Kidney capillary endothelial cell (primary cell): Measurements from ENCODE around the gene DAPP1.

ENCODE experiments used
- DNase-seq: peaks from one replicate; pipeline ENCODE4 v3.0.0-alpha.2; 2018; ENCODE audit warnings: low spot score

DAPP1 gene

GRCh38 chr4:99855678-99856077 lies 39.1 kb downstream of the DAPP1 start:
- no peak for DNase-seq

DNA sequence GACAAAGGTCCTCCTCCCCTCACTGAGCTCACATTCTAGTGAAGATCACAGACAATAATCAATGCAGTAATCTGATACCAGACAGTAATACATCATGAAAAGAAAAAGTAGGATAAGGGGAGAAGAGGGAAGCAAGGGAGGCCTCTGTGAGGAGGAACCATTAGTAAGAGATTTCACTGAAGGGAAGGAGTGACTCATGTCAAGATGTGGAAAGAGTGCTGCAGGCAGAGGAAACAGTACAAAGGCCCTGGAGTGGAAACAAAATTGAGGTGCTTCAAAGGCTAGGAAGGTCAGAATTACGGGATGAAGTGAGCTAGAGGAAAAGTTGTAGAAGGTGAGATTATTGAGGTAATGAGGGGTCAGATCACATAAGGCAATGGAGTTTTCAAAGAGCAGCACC lies 39.5 kb downstream of the DAPP1 start:
- DNase-seq = peak; percentile 10

DNA sequence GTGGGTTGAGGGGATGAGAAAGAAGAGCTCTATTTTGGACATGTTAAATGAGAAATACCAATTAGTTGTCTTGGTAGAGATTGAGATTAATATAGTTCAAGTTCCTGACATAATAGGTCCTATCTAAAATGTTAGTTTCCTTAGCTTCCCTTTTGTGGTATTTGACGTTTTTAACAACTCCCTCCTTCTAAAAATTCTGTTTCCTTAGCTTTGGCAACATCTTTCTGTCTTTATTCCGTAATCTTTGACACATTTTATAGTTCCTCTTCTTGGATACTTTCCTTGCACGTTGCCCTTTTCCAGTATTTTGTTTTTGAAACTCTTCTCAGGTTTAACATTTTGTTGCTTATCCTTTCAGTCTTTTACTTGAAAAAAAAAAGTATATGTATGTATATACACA lies 40.7 kb downstream of the DAPP1 start:
- DNase-seq = no peak

DNA sequence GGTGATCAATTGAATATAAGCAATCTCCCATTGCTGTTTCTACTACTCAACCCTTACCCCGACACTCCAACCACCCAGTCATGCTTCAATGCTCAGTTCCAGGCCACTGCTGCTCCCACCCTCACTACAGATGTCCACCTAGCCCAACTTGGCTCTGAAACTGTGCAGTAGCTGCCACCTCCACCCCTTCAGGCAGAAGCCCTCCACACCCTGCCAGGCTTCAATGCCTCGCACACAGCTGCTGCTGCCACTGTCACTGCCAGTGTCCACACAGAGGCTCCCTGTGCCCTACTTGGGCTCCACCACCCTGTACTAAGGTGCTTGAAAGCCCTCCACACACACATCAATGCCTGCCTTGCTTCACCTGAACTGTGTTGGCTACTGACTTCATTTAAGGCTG lies 43.0 kb downstream of the DAPP1 start:
- no peak for DNase-seq

GRCh38 chr4:99860521-99860920 lies 43.9 kb downstream of the DAPP1 start:
- DNase-seq = no peak

GRCh38 chr4:99861120-99861905 lies 44.7 kb downstream of the DAPP1 start:
- no peak for DNase-seq

DNA sequence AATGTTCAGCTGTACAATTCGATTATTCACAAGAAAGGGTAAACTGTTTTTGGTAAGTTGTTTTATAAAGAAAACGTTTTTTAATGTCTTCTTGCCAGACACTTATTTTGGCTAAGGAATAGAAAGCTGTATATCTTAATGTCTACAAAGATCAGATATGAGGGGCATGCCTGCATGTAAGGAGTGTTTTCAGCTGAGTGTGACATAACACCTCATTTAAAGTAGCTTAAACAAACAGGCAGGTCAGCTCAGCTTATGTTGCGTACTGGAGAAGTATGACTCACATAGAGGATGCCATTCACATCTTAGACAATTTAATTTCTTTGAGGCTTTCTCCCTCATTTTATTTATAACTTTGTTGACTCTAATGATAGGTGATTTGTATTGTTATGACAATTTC lies 47.2 kb downstream of the DAPP1 start:
- DNase-seq = no peak

- peak; percentile 29 for DNase-seq
Observed at GRCh38 chr4:99868126-99868596, 51.5 kb downstream of the DAPP1 start.

DNA sequence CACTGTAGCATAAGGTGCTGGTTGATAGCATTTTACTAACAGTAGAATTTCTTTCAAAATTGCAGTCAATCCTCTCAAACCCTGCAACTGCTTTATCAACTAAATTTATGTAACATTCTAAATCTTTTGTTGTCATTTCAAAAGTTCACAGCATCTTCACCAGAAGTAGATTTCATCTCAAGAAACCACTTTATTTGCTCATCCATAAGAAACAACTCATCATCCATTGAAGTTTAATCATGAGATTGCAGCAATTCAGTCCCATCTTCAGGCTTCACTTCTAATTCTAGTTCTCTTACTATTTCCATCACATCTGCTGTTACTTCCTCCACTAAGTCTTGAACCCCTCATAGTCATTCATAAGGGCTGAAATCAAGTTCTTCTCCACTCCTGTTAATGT lies 55.9 kb downstream of the DAPP1 start:
- no peak for DNase-seq

- DNase-seq = no peak
Observed at GRCh38 chr4:99875071-99875470, 58.4 kb downstream of the DAPP1 start.

GRCh38 chr4:99876946-99877345 lies 60.3 kb downstream of the DAPP1 start:
- DNase-seq = no peak

DNA sequence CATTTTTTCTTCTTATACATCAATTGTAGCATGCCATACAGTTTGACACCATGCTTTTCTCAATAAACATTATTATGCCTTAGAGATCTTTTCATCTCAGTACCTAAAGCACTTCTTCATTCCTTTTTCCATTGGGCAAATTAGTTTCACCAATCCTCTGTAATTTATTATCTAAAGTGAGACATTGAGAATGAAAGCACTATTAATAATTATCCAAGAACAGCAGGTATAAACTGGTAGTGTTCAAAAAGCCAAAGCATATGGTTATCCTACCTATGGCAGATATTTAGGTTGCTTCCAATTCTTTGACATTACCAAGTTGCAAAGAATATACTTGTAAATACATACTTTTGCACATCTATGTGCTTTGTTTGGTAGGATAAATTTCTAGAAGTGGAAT lies 62.0 kb downstream of the DAPP1 start:
- no peak for DNase-seq

DNA sequence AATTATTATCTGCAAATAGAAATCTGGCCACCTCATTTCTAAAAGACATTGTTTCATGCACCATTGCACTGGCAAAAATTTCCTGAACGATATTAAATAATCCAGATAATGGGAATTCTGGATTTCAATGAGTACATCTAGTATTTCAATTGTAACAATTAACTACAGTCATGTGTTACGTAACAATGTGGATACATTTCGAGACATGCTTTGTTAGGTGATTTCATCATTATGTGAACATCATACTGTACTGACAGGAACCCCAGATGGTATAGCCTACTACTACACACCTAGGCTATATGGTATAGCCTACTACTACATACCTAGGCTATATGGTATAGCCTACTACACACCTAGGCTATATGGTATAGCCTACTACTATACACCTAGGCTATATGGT lies 62.8 kb downstream of the DAPP1 start:
- no peak for DNase-seq

DNA sequence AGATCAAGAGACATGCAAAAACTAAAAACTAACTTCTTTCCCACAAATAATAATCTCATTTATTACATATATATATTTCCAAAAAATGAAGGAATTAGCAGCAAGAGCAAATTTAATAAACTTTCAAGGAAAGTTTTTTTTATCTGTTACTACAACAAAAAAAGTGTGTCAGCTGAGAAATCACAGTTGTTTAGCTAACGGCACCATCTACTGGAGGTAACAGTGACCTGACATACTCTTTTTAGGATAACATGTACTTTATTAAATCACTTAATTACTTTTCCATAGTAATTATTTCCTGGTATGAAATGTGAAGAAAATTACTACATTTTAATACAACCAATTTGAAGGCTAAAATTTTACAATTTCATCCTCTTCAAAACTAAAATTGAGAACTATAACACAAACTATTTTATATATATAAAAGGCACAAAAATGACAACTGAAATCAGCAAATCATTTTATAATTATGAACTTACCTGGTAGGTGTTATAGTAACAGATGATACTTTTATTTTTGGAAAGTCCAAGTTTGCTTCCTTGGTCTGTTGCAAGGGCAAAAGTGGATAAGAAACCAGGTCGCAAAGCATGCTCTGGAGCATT lies 68.5 kb downstream of the DAPP1 start:
- DNase-seq = peak; percentile 20

- no peak for DNase-seq
Observed at GRCh38 chr4:99885687-99886086, 69.1 kb downstream of the DAPP1 start.

GRCh38 chr4:99886146-99886545 lies 69.5 kb downstream of the DAPP1 start:
- DNase-seq = no peak

- DNase-seq = no peak
Observed at GRCh38 chr4:99887837-99888236, 71.2 kb downstream of the DAPP1 start.

DNA sequence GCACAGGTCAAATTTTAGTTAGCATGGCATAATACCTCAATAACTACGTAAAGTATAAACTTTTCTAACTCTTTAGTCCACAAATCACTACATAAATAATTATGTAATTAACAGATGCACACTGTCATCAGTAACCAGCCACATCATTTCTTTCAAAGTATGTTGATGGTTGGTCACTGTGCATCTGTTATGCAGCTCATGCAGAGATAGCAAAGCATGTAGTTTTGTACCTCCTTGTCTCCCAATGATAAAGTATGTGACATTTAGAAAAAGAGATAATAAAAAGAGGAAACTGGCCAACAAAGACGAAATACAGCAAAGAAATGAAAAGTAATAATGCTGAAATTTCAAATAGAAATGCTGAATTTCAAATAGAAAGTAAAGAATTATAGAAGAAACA lies 74.7 kb downstream of the DAPP1 start:
- DNase-seq = no peak

- no peak for DNase-seq
Observed at GRCh38 chr4:99893029-99893428, 76.4 kb downstream of the DAPP1 start.

GRCh38 chr4:99893839-99894160 lies 77.2 kb downstream of the DAPP1 start:
- no peak for DNase-seq

GRCh38 chr4:99894161-99894997 lies 77.8 kb downstream of the DAPP1 start, which contains the start of gene LAMTOR3:
LAMTOR3 (minus strand) TSS chr4:99894427; CDS start chr4:99893963, 464 bp downstream.
- DNase-seq = peak; percentile 78

DNA sequence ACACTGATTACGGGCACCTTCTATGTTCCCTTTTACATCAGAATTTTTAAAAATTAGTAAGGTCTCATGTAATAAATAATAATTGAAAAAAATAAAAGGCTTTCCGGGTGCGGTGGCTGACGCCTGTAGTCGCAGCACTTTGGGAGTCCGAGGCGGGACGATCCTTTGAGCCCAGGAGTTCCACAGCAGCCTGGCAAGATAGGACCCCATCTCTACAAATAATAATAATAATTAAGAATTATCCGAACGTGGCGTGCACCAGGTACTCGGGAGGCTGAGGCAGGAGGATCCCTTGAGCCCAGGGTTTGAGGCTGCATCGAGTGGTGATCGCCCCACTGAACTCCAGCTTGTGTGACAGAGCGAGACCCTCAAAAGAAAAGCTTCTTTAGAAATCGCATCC lies 78.4 kb downstream of the DAPP1 start:
- DNase-seq = no peak

- no peak for DNase-seq
Observed at GRCh38 chr4:99915449-99915848, 98.8 kb downstream of the DAPP1 start.
